IPS-18a (cell line): ENCODE results near the gene KIAA0930.

Experiments
- H3K27ac ChIP-seq: one replicate; pipeline ENCODE4 v1.5.1; 2013; ENCODE audit warnings: low read length
- H3K27me3 ChIP-seq: one replicate; pipeline ENCODE4 v1.6.1; 2013; ENCODE audit warnings: mild to moderate bottlenecking, low read length; ENCODE audit not compliant: control insufficient read depth, insufficient read depth
- H3K36me3 ChIP-seq: one replicate; pipeline ENCODE4 v1.6.1; 2013; ENCODE audit warnings: low read depth, low read length; ENCODE audit not compliant: control insufficient read depth
- H3K4me1 ChIP-seq: one replicate; pipeline ENCODE4 v1.6.1; 2013; ENCODE audit warnings: low read depth, low read length; ENCODE audit not compliant: control insufficient read depth
- H3K4me3 ChIP-seq: one replicate; pipeline ENCODE4 v1.5.1; 2013; ENCODE audit warnings: low read length
- H3K9ac ChIP-seq: one replicate; pipeline ENCODE4 v1.6.1; 2013; ENCODE audit warnings: mild to moderate bottlenecking, low read length, moderate library complexity
- H3K9me3 ChIP-seq: one replicate; pipeline ENCODE4 v1.6.1; 2013; ENCODE audit warnings: low read depth, low read length; ENCODE audit not compliant: control insufficient read depth

The KIAA0930 gene

GRCh38 chr22:45172881-45173585, 67.7 kb downstream of the KIAA0930 start:
- Histone ChIP-seq H3K9me3 (no peaks in the 10 kb centered on the region), H3K4me3 (no peak overlapping the region), H3K9ac (no peak overlapping the region), H3K27me3 (no peaks in the 10 kb centered on the region), H3K36me3 (peaks cover 89% of the 10 kb centered on the region), H3K27ac (no peak overlapping the region), H3K4me1 (no peaks in the 10 kb centered on the region)

- Histone ChIP-seq H3K36me3 (peaks cover 93% of the 10 kb centered on the region), H3K4me1 (no peaks in the 10 kb centered on the region), H3K4me3 (no peak overlapping the region), H3K9me3 (no peaks in the 10 kb centered on the region), H3K9ac (no peak overlapping the region), H3K27me3 (no peaks in the 10 kb centered on the region), H3K27ac (no peak overlapping the region)
Observed at GRCh38 chr22:45171830-45172229, 68.9 kb downstream of the KIAA0930 start.

- Histone ChIP-seq H3K9me3 (no peaks in the 10 kb centered on the region), H3K4me1 (peaks cover 9% of the 10 kb centered on the region), H3K9ac (no peak overlapping the region), H3K27me3 (no peaks in the 10 kb centered on the region), H3K4me3 (no peak overlapping the region), H3K36me3 (peaks cover 78% of the 10 kb centered on the region), H3K27ac (no peak overlapping the region)
Observed at GRCh38 chr22:45169591-45170466, 70.9 kb downstream of the KIAA0930 start.

GRCh38 chr22:45166932-45167331, 73.8 kb downstream of the KIAA0930 start:
- Histone ChIP-seq H3K4me1 (peaks cover 13% of the 10 kb centered on the region), H3K36me3 (peaks cover 52% of the 10 kb centered on the region), H3K9me3 (no peaks in the 10 kb centered on the region), H3K9ac (no peak overlapping the region), H3K27ac (no peak overlapping the region), H3K4me3 (no peak overlapping the region), H3K27me3 (no peaks in the 10 kb centered on the region)

- Histone ChIP-seq H3K27me3 (no peaks in the 10 kb centered on the region), H3K9me3 (no peaks in the 10 kb centered on the region), H3K36me3 (peaks cover 29% of the 10 kb centered on the region), H3K9ac (peak overlapping the region; percentile 81), H3K4me1 (peaks cover 13% of the 10 kb centered on the region), H3K4me3 (peak overlapping the region; percentile 94), H3K27ac (no peak overlapping the region)
Observed at GRCh38 chr22:45164270-45165088, 76.2 kb downstream of the KIAA0930 start.

GRCh38 chr22:45163451-45164269, 77.0 kb downstream of the KIAA0930 start, which contains the start of gene NUP50:
TSS of gene NUP50 (plus strand) at chr22:45163925. CDS start at chr22:45168178, 4,253 bp downstream.
- Histone ChIP-seq H3K27me3 (no peaks in the 10 kb centered on the region), H3K36me3 (peaks cover 22% of the 10 kb centered on the region), H3K9ac (peak within 1 kb of the TSS; percentile 81), H3K4me1 (peaks cover 13% of the 10 kb centered on the region), H3K9me3 (no peaks in the 10 kb centered on the region), H3K27ac (peak within 1 kb of the TSS; percentile 71), H3K4me3 (peak within 1 kb of the TSS; percentile 94)

GRCh38 chr22:45163099-45163450, 77.6 kb downstream of the KIAA0930 start:
- Histone ChIP-seq H3K4me1 (peaks cover 13% of the 10 kb centered on the region), H3K27ac (peak overlapping the region; percentile 71), H3K27me3 (no peaks in the 10 kb centered on the region), H3K4me3 (peak overlapping the region; percentile 94), H3K36me3 (peaks cover 16% of the 10 kb centered on the region), H3K9me3 (no peaks in the 10 kb centered on the region), H3K9ac (peak overlapping the region; percentile 81)

- peaks cover 13% of the 10 kb centered on the region for H3K4me1 ChIP-seq
- H3K9ac ChIP-seq: peak overlapping the region; percentile 81
- no peak overlapping the region for H3K27ac ChIP-seq
- no peaks in the 10 kb centered on the region for H3K27me3 ChIP-seq
- no peaks in the 10 kb centered on the region for H3K9me3 ChIP-seq
- peaks cover 11% of the 10 kb centered on the region for H3K36me3 ChIP-seq
- H3K4me3 ChIP-seq: peak overlapping the region; percentile 94
Observed at GRCh38 chr22:45162531-45162930, 78.2 kb downstream of the KIAA0930 start.

- H3K27me3 ChIP-seq: no peaks in the 10 kb centered on the region
- no peak overlapping the region for H3K27ac ChIP-seq
- no peak overlapping the region for H3K9ac ChIP-seq
- no peaks in the 10 kb centered on the region for H3K9me3 ChIP-seq
- peaks cover 5% of the 10 kb centered on the region for H3K4me1 ChIP-seq
- no peak overlapping the region for H3K4me3 ChIP-seq
- H3K36me3 ChIP-seq: peaks cover 7% of the 10 kb centered on the region
Observed at GRCh38 chr22:45159652-45160462, 80.8 kb downstream of the KIAA0930 start.

GRCh38 chr22:45157907-45158306, 82.8 kb downstream of the KIAA0930 start:
- H3K27me3 ChIP-seq: no peaks in the 10 kb centered on the region
- no peak overlapping the region for H3K27ac ChIP-seq

More at GRCh38 chr22:45157907-45158306, 82.8 kb downstream of the KIAA0930 start:
- H3K9me3 ChIP-seq: no peaks in the 10 kb centered on the region
- H3K9ac ChIP-seq: no peak overlapping the region
- no peak overlapping the region for H3K4me3 ChIP-seq
- peaks cover 7% of the 10 kb centered on the region for H3K36me3 ChIP-seq
- peaks cover 3% of the 10 kb centered on the region for H3K4me1 ChIP-seq
